Measurements from ENCODE around the gene ADORA1. TPM values are rescaled to one million over a fixed set of nuclear protein-coding genes. Genes with fewer than 3 reads are reported as not detected.

Gene ADORA1
- total and polyA plus RNA-seq, 2 donors (not counting 1 experiment from before 2014, with no cell fraction given), result not detected

DNA sequence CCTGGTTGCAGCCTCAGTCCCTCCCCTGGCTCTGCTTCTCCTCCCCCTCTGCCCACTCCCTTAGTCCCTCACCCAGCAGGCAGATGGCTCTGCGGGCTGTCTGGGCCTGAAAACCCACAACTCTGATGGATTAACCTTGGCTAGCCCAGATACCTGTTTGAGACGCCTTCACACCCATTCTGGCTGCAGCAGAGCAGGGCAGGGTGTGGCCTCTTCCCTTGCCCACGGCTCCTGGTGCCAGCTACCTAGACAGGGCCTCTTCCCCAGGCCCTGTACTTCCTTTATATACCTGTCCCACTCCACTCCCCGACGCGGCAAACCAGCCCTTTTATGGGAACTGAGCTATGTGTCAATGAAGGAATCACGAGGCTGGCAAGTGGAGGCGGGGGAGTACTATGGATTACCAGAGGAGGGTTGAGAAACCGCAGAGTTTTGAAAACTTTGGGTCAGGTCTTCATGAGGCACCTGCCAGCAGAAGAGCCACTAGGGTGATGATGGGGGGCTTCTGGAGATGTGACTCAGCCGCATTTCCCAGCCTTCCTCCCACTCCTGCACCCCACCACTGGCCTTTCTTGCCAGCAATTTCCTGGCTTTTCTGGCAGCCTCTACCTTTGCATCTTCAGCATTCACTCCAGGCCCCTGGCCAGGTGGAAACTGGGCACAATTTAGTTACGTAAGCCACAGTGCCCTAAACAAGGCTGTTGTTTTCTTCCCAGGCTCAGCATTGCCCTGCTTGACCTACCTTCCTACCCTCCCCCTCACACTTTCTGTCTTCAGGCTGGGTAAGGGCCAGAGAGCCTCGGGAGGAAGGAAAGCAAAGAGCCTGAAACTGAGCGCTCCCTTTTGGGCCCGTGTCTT, 59.1 kb downstream of the ADORA1 start, which contains the start of gene CHI3L1:
TSS of gene CHI3L1 (minus strand) at position 259 of the 858 bp plus-strand sequence. CDS start at position 178, 81 bp downstream.
- 39% methylated on average over 8 of the region's 14 CpGs for WGBS (ENCODE audit: insufficient coverage)
- DNase-seq (no peak), ATAC-seq (ENCODE audit: low read depth) (no peak)
- peaks cover 0 to 5% (median 0%) of the 10 kb centered on the region in 4 experiments for H3K27me3 ChIP-seq (replicated peaks in 1 of 4; ENCODE audit: control extremely low read depth in 1 of 4, control insufficient read depth in 3 of 4, insufficient read depth in 4 of 4, low read length in 3 of 4)
- H2AFZ ChIP-seq (ENCODE audit: insufficient read depth, low read depth, low read length, poor library complexity, severe bottlenecking), result no peak within 1 kb of the TSS
- H4K20me1 ChIP-seq (ENCODE audit: control insufficient read depth, insufficient read depth, low read length, poor library complexity, severe bottlenecking), result no peaks in the 10 kb centered on the region
- no peak within 1 kb of the TSS for H3K27ac ChIP-seq (ENCODE audit: low read length in 2 of 2)
- no peaks in the 10 kb centered on the region for H3K36me3 ChIP-seq (replicated peaks in 1 of 2; ENCODE audit: control extremely low read depth in 1 of 2, control insufficient read depth in 1 of 2, extremely low read depth in 1 of 2, insufficient read depth in 2 of 2, low read length in 1 of 2)
- intact Hi-C loops (cut with micrococcal nuclease), result no loop called here
- POLR2A ChIA-PET, result no interaction called here
- Mint-ChIP-seq H3K27ac (no peak within 1 kb of the TSS), H3K4me1 (no peaks in the 10 kb centered on the region), H3K27me3 (peaks cover 20% of the 10 kb centered on the region), H3K9me3 (ENCODE audit: insufficient read depth) (no peaks in the 10 kb centered on the region), H3K4me3 (no peak within 1 kb of the TSS)
- no peaks in the 10 kb centered on the region for H3K4me1 ChIP-seq (ENCODE audit: control insufficient read depth in 2 of 2, insufficient read depth in 2 of 2, low read length in 2 of 2)
- TF ChIP-seq EZH2 (IDR thresholded peaks at IDR 0.05; ENCODE audit: borderline replicate concordance, insufficient read depth, low read depth, low read length, poor library complexity, severe bottlenecking), result no peak
- TF ChIP-seq, protein P1, sequence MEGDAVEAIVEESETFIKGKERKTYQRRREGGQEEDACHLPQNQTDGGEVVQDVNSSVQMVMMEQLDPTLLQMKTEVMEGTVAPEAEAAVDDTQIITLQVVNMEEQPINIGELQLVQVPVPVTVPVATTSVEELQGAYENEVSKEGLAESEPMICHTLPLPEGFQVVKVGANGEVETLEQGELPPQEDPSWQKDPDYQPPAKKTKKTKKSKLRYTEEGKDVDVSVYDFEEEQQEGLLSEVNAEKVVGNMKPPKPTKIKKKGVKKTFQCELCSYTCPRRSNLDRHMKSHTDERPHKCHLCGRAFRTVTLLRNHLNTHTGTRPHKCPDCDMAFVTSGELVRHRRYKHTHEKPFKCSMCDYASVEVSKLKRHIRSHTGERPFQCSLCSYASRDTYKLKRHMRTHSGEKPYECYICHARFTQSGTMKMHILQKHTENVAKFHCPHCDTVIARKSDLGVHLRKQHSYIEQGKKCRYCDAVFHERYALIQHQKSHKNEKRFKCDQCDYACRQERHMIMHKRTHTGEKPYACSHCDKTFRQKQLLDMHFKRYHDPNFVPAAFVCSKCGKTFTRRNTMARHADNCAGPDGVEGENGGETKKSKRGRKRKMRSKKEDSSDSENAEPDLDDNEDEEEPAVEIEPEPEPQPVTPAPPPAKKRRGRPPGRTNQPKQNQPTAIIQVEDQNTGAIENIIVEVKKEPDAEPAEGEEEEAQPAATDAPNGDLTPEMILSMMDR (IDR thresholded peaks at IDR 0.05), result no peak
- CTCF ChIA-PET, result no interaction called here
- no peaks in the 10 kb centered on the region for H3K79me2 ChIP-seq (ENCODE audit: control insufficient read depth, insufficient read depth, low read length)
- H3K4me2 ChIP-seq (replicated peaks; ENCODE audit: low read depth, low read length, poor library complexity, severe bottlenecking), result no peak within 1 kb of the TSS
- no peak within 1 kb of the TSS for H3K4me3 ChIP-seq (ENCODE audit: control extremely low read depth in 1 of 5, extremely low read depth in 1 of 5, insufficient read depth in 1 of 5, low read depth in 2 of 5, low read length in 4 of 5)
- no peaks in the 10 kb centered on the region for H3K9me3 ChIP-seq (ENCODE audit: control extremely low read depth in 1 of 3, control insufficient read depth in 2 of 3, insufficient read depth in 1 of 3, low read length in 2 of 3)
- no peak within 1 kb of the TSS for H3K9ac ChIP-seq (ENCODE audit: low read length)

GRCh38 chr1:203187304-203187685, 59.8 kb downstream of the ADORA1 start:
- Histone ChIP-seq H3K4me2 (replicated peaks; ENCODE audit: low read depth, low read length, poor library complexity, severe bottlenecking) (no peak overlapping the region), H3K79me2 (ENCODE audit: control insufficient read depth, insufficient read depth, low read length) (no peaks in the 10 kb centered on the region), H3K4me3 (ENCODE audit: control extremely low read depth in 1 of 5, extremely low read depth in 1 of 5, insufficient read depth in 1 of 5, low read depth in 2 of 5, low read length in 4 of 5) (no peak overlapping the region), H2AFZ (ENCODE audit: insufficient read depth, low read depth, low read length, poor library complexity, severe bottlenecking) (no peak overlapping the region), H3K27ac (ENCODE audit: low read length in 2 of 2) (no peak overlapping the region), H3K27me3 (replicated peaks in 1 of 4; ENCODE audit: control extremely low read depth in 1 of 4, control insufficient read depth in 3 of 4, insufficient read depth in 4 of 4, low read length in 3 of 4) (peaks cover 0 to 3% (median 0%) of the 10 kb centered on the region in 4 experiments), H3K9ac (ENCODE audit: low read length) (no peak overlapping the region), H3K4me1 (ENCODE audit: control insufficient read depth in 2 of 2, insufficient read depth in 2 of 2, low read length in 2 of 2) (no peaks in the 10 kb centered on the region), H3K9me3 (ENCODE audit: control extremely low read depth in 1 of 3, control insufficient read depth in 2 of 3, insufficient read depth in 1 of 3, low read length in 2 of 3) (no peaks in the 10 kb centered on the region), H3K36me3 (replicated peaks in 1 of 2; ENCODE audit: control extremely low read depth in 1 of 2, control insufficient read depth in 1 of 2, extremely low read depth in 1 of 2, insufficient read depth in 2 of 2, low read length in 1 of 2) (no peaks in the 10 kb centered on the region), H4K20me1 (ENCODE audit: control insufficient read depth, insufficient read depth, low read length, poor library complexity, severe bottlenecking) (no peaks in the 10 kb centered on the region)
- no peak for ATAC-seq (ENCODE audit: low read depth)
- CTCF ChIA-PET, result no interaction called here
- WGBS (ENCODE audit: insufficient coverage), result 85% methylated on average over 4 of the region's 7 CpGs
- POLR2A ChIA-PET, result no interaction called here
- H3K27ac Mint-ChIP-seq, result no peak overlapping the region
- intact Hi-C loops (cut with micrococcal nuclease), result no loop called here
- no peak for DNase-seq
- TF ChIP-seq, protein P1 (IDR thresholded peaks at IDR 0.05), result no peak
- no peak for TF ChIP-seq EZH2 (IDR thresholded peaks at IDR 0.05; ENCODE audit: borderline replicate concordance, insufficient read depth, low read depth, low read length, poor library complexity, severe bottlenecking)
- no peaks in the 10 kb centered on the region for H3K9me3 Mint-ChIP-seq (ENCODE audit: insufficient read depth)
- H3K27me3 Mint-ChIP-seq, result peaks cover 25% of the 10 kb centered on the region
- H3K4me3 Mint-ChIP-seq, result no peak overlapping the region
- H3K4me1 Mint-ChIP-seq, result no peaks in the 10 kb centered on the region

All from B cell (primary cell).